CD4-positive, alpha-beta memory T cell (primary cell): ENCODE results near the gene LY6G6F. TPM values are rescaled to one million over a fixed set of nuclear protein-coding genes. Genes with fewer than 3 reads are reported as not detected.
A peak's percentile ranks its signal among the peaks of the same experiment; 100 is the strongest.

Experiments used
- CTCF ChIA-PET: fragments of 350-600 bp; sonication (Branson Sonifier 250); formaldehyde crosslinking; loops from one replicate; lab custom pipeline; 2021; ENCODE audit warnings: inconsistent platforms; ENCODE audit not compliant: partially characterized antibody; lab: Charles Lee
- POLR2A ChIA-PET: fragments of 350-600 bp; sonication (Branson Sonifier 250); formaldehyde crosslinking; loops from one replicate; lab custom pipeline; 2021; ENCODE audit not compliant: partially characterized antibody; lab: Charles Lee
- DNase-seq, 5 donors: peaks; one replicate each; pipeline versions ENCODE4 v3.0.0 to v3.0.0-alpha.2; 2020 to 2022; ENCODE audit warnings: mixed read lengths in 1 of 5
- H3K27ac ChIP-seq: one replicate; pipeline ENCODE4 v1.7.0; 2013; ENCODE audit warnings: low read depth, low read length
- H3K27me3 ChIP-seq: 2 replicates; pipeline ENCODE4 v1.7.0; 2013; ENCODE audit warnings: mild to moderate bottlenecking, low read length, moderate library complexity; ENCODE audit not compliant: insufficient read depth
- H3K36me3 ChIP-seq: 2 replicates; pipeline ENCODE4 v1.7.0; 2013; ENCODE audit warnings: mild to moderate bottlenecking, low read length, moderate library complexity; ENCODE audit not compliant: insufficient read depth
- H3K4me1 ChIP-seq: 2 replicates; pipeline ENCODE4 v1.7.0; 2013; ENCODE audit warnings: mild to moderate bottlenecking, low read length, moderate library complexity; ENCODE audit not compliant: insufficient read depth
- H3K4me3 ChIP-seq, 2 donors: one replicate each; pipeline ENCODE4 v1.7.0; 2013; ENCODE audit warnings: low read length in 2 of 2, mild to moderate bottlenecking in 1 of 2
- H3K9me3 ChIP-seq, 2 donors: one replicate each; pipeline ENCODE4 v1.7.0; 2013; ENCODE audit warnings: low read length in 2 of 2, control low read depth in 1 of 2; ENCODE audit not compliant: control insufficient read depth in 1 of 2
- H3K27ac Mint-ChIP-seq, 7 donors: one replicate each; pipeline ENCODE4 v1.8.0; 2020 to 2021; ENCODE audit warnings: mixed read lengths in 7 of 7, mild to moderate bottlenecking in 6 of 7, inconsistent platforms in 3 of 7, moderate library complexity in 3 of 7
- H3K27me3 Mint-ChIP-seq, 2 donors: one replicate each; pipeline ENCODE4 v1.8.0; 2020 to 2021; ENCODE audit warnings: mixed read lengths in 2 of 2
- H3K36me3 Mint-ChIP-seq, 2 donors: one replicate each; pipeline ENCODE4 v1.8.0; 2020 to 2021; ENCODE audit warnings: mixed read lengths in 2 of 2, inconsistent platforms in 1 of 2, mild to moderate bottlenecking in 1 of 2
- H3K4me1 Mint-ChIP-seq, 4 donors: one replicate each; pipeline ENCODE4 v1.8.0; 2020 to 2021; ENCODE audit warnings: mixed read lengths in 4 of 4, mild to moderate bottlenecking in 1 of 4
- H3K4me3 Mint-ChIP-seq, 8 donors: one replicate each; pipeline ENCODE4 v1.8.0; 2020 to 2021; ENCODE audit warnings: mixed read lengths in 8 of 8, mild to moderate bottlenecking in 7 of 8, moderate library complexity in 6 of 8, inconsistent platforms in 3 of 8
- H3K9me3 Mint-ChIP-seq, 8 donors: one replicate each; pipeline ENCODE4 v1.8.0; 2020 to 2021; ENCODE audit warnings: mixed read lengths in 8 of 8, mild to moderate bottlenecking in 5 of 8, inconsistent platforms in 3 of 8, moderate library complexity in 1 of 8
- intact Hi-C: fragments of 100-400 bp; cut with micrococcal nuclease; formaldehyde crosslinking; loops from one replicate; pipeline ENCODE4 v1.15.1; 2023
- polyA plus RNA-seq, 2 donors: library from polyadenylated mRNA; unstranded; fragments of 300-500 nt; fragmentation: Illumina TruSeq; gene quantifications; one replicate each; pipeline ENCODE4 v1.2.3, GENCODE V29; 2021
- total RNA-seq, 2 experiments: library from RNA; stranded (reverse); gene quantifications; one replicate each; pipeline ENCODE4 v1.2.3, GENCODE V29; 2021

LY6G6F gene
- total and polyA plus RNA-seq, 4 experiments from 2014 or later: not detected

GRCh38 chr6:31710523-31711219 is 4.0 kb downstream of the LY6G6F start:
- Histone ChIP-seq H3K27ac (no peak overlapping the region), H3K4me3 (no peak overlapping the region), H3K36me3 (no peaks in the 10 kb centered on the region), H3K9me3 (no peaks in the 10 kb centered on the region), H3K27me3 (no peaks in the 10 kb centered on the region), H3K4me1 (peaks cover 11% of the 10 kb centered on the region)
- ChIA-PET POLR2A (interaction anchor here (1.6 kb wide), 1 partner anchor 8 kb away, joined by 9 read pairs; the partner anchor contains the start of gene ABHD16A), CTCF (interaction anchor here (1.1 kb wide), 1 partner anchor 101 kb away, joined by 3 read pairs; no protein-coding TSS in a partner anchor)
- peaks cover 5 to 16% (median 12%) of the 10 kb centered on the region in 4 donors for H3K4me1 Mint-ChIP-seq
- no peaks in the 10 kb centered on the region for H3K9me3 Mint-ChIP-seq
- peaks cover 0 to 1% of the 10 kb centered on the region in 2 donors for H3K27me3 Mint-ChIP-seq
- peak overlapping the region in 1 of 8 donors; percentile 9 for H3K4me3 Mint-ChIP-seq
- H3K27ac Mint-ChIP-seq: no peak overlapping the region
- intact Hi-C loops: no loop called here
- no peaks in the 10 kb centered on the region for H3K36me3 Mint-ChIP-seq
- no peak for DNase-seq

DNA sequence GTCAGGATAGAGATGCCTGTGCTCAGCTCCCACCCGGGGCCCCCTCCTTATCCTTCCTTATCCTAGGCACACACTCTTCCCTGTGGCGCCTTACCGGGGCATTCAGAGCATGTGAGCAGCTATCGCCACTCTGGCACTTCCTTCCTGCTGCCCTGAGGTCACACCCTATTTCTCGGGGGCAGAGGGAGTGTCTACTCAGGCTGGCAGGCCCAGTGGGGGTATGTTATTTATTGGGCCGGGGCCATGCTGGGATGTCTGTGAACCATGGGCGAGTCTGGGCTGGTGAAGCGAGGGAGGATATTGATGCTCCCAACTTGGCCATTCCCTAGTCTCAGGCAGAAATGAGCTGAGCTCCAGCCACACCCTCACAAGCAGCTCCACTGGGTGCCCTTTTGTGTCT is 4.6 kb downstream of the LY6G6F start:
- CTCF ChIA-PET: interaction anchor here (1.1 to 2.2 kb wide), 2 partner anchors 101 to 119 kb away, joined by 3 to 9 read pairs; no protein-coding TSS in a partner anchor
- Mint-ChIP-seq H3K27ac (peak overlapping the region in 1 of 7 donors; percentile 36), H3K27me3 (peaks cover 0 to 1% of the 10 kb centered on the region in 2 donors), H3K4me1 (peaks cover 5 to 16% (median 12%) of the 10 kb centered on the region in 4 donors), H3K36me3 (no peaks in the 10 kb centered on the region), H3K4me3 (no peak overlapping the region), H3K9me3 (no peaks in the 10 kb centered on the region)
- H3K36me3 ChIP-seq: no peaks in the 10 kb centered on the region
- no peak overlapping the region for H3K27ac ChIP-seq
- H3K4me1 ChIP-seq: peaks cover 11% of the 10 kb centered on the region
- no peak overlapping the region for H3K4me3 ChIP-seq
- no peak for DNase-seq
- POLR2A ChIA-PET: interaction anchor here (1.6 kb wide), 1 partner anchor 8 kb away, joined by 9 read pairs; the partner anchor contains the start of gene ABHD16A
- no peaks in the 10 kb centered on the region for H3K9me3 ChIP-seq
- intact Hi-C loops: no loop called here
- H3K27me3 ChIP-seq: no peaks in the 10 kb centered on the region

GRCh38 chr6:31712296-31712695 is 5.6 kb downstream of the LY6G6F start:
- H3K9me3 ChIP-seq: no peaks in the 10 kb centered on the region
- no peaks in the 10 kb centered on the region for H3K27me3 ChIP-seq
- ChIA-PET POLR2A (interaction anchor here (0.8 to 1.6 kb wide), 3 partner anchors 9 to 118 kb away, joined by 3 to 9 read pairs (median 6); partner anchors contain the start of gene ABHD16A), CTCF (interaction anchor here (2.2 kb wide), 1 partner anchor 118 kb away, joined by 9 read pairs; no protein-coding TSS in a partner anchor)
- no peak overlapping the region for H3K27ac ChIP-seq
- H3K36me3 ChIP-seq: no peaks in the 10 kb centered on the region
- Mint-ChIP-seq H3K27ac (peak overlapping the region in 1 of 7 donors; percentile 15), H3K4me1 (peaks cover 5 to 16% (median 12%) of the 10 kb centered on the region in 4 donors), H3K4me3 (no peak overlapping the region), H3K27me3 (peaks cover 0 to 1% of the 10 kb centered on the region in 2 donors), H3K9me3 (no peaks in the 10 kb centered on the region), H3K36me3 (no peaks in the 10 kb centered on the region)
- H3K4me3 ChIP-seq: no peak overlapping the region
- intact Hi-C loops: no loop called here
- peaks cover 11% of the 10 kb centered on the region for H3K4me1 ChIP-seq
- no peak for DNase-seq

GRCh38 chr6:31713465-31713864 is 6.8 kb downstream of the LY6G6F start:
- ChIA-PET CTCF (interaction anchor here (1.3 kb wide), 1 partner anchor 10 kb away, joined by 3 read pairs; the partner anchor contains the start of gene MPIG6B), POLR2A (interaction anchor here (0.8 kb wide), 1 partner anchor 10 kb away, joined by 3 read pairs; the partner anchor contains the start of gene ABHD16A)
- H3K9me3 Mint-ChIP-seq: no peaks in the 10 kb centered on the region
- H3K4me3 Mint-ChIP-seq: no peak overlapping the region
- H3K4me1 Mint-ChIP-seq: peaks cover 5 to 16% (median 12%) of the 10 kb centered on the region in 4 donors
- DNase-seq: no peak
- H3K27ac Mint-ChIP-seq: no peak overlapping the region
- peaks cover 11% of the 10 kb centered on the region for H3K4me1 ChIP-seq
- H3K36me3 ChIP-seq: no peaks in the 10 kb centered on the region
- H3K4me3 ChIP-seq: no peak overlapping the region
- no peaks in the 10 kb centered on the region for H3K36me3 Mint-ChIP-seq
- intact Hi-C loops: no loop called here
- H3K27me3 Mint-ChIP-seq: peaks cover 0 to 1% of the 10 kb centered on the region in 2 donors
- H3K27me3 ChIP-seq: no peaks in the 10 kb centered on the region
- no peak overlapping the region for H3K27ac ChIP-seq
- no peaks in the 10 kb centered on the region for H3K9me3 ChIP-seq

- H3K4me3 Mint-ChIP-seq: no peak overlapping the region
- CTCF ChIA-PET: interaction anchor here (1.3 kb wide), 1 partner anchor 9 kb away, joined by 3 read pairs; the partner anchor contains the start of gene MPIG6B
Measured at GRCh38 chr6:31713991-31714684, 7.5 kb downstream of the LY6G6F start.

GRCh38 chr6:31715022-31715958 is 8.6 kb downstream of the LY6G6F start, which contains the start of gene LY6G6D:
Gene LY6G6D, plus strand, starts transcription at chr6:31715348. Its CDS starts 8 bp downstream, at chr6:31715356.
- Mint-ChIP-seq H3K9me3 (no peaks in the 10 kb centered on the region), H3K4me3 (no peak within 1 kb of the TSS), H3K27ac (no peak within 1 kb of the TSS), H3K4me1 (peaks cover 5 to 16% (median 12%) of the 10 kb centered on the region in 4 donors), H3K36me3 (no peaks in the 10 kb centered on the region), H3K27me3 (peaks cover 0 to 1% of the 10 kb centered on the region in 2 donors)
- POLR2A ChIA-PET: interaction anchor here (0.7 to 1.4 kb wide), 4 partner anchors 11 to 257 kb away, joined by 3 to 4 read pairs (median 3); partner anchors contain the start of gene C6orf47
- H3K27me3 ChIP-seq: no peaks in the 10 kb centered on the region
- intact Hi-C loops: no loop called here
- CTCF ChIA-PET: no interaction called here
- H3K9me3 ChIP-seq: no peaks in the 10 kb centered on the region
- no peaks in the 10 kb centered on the region for H3K36me3 ChIP-seq
- H3K27ac ChIP-seq: no peak within 1 kb of the TSS
- H3K4me1 ChIP-seq: peaks cover 11% of the 10 kb centered on the region
- no peak for DNase-seq
- no peak within 1 kb of the TSS for H3K4me3 ChIP-seq

More at GRCh38 chr6:31713991-31714684, 7.5 kb downstream of the LY6G6F start:
- no peaks in the 10 kb centered on the region for H3K36me3 Mint-ChIP-seq
- H3K27me3 ChIP-seq: no peaks in the 10 kb centered on the region
- peaks cover 5 to 16% (median 12%) of the 10 kb centered on the region in 4 donors for H3K4me1 Mint-ChIP-seq
- POLR2A ChIA-PET: interaction anchor here (1.4 kb wide), 1 partner anchor 13 kb away, joined by 4 read pairs; no protein-coding TSS in a partner anchor
- peaks cover 11% of the 10 kb centered on the region for H3K4me1 ChIP-seq
- H3K4me3 ChIP-seq: no peak overlapping the region
- no peaks in the 10 kb centered on the region for H3K36me3 ChIP-seq
- no peaks in the 10 kb centered on the region for H3K9me3 Mint-ChIP-seq
- H3K9me3 ChIP-seq: no peaks in the 10 kb centered on the region
- H3K27ac Mint-ChIP-seq: peak overlapping the region in 1 of 7 donors; percentile 2
- intact Hi-C loops: no loop called here
- H3K27me3 Mint-ChIP-seq: peaks cover 0 to 1% of the 10 kb centered on the region in 2 donors
- DNase-seq: no peak
- no peak overlapping the region for H3K27ac ChIP-seq
